Natural killer cell (primary cell): ENCODE measurements around the gene SYS1. TPM values are rescaled to one million over a fixed set of nuclear protein-coding genes. Genes with fewer than 3 reads are reported as not detected.
A peak's percentile ranks its signal among the peaks of the same experiment; 100 is the strongest.

Experiments
- ATAC-seq, 3 donors: fragments of 150-1000 bp in 2 of 3; fragments of 200-7000 bp in 1 of 3; cut with Tn5 transposase; 1 replicate in 1 of 3; 2 replicates in 2 of 3; pipeline ENCODE4 v1.10.0; 2021; ENCODE audit warnings: mild to moderate bottlenecking in 2 of 3, moderate library complexity in 2 of 3
- DNase-seq, 2 donors: peaks; one replicate each; pipeline versions ENCODE4 v3.0.0 to v3.0.0-alpha.2; 2013 to 2021; ENCODE audit warnings: mixed read lengths in 1 of 2
- H3K27ac ChIP-seq: one replicate; pipeline ENCODE4 v1.5.1; 2013; ENCODE audit warnings: mild to moderate bottlenecking, low read length
- H3K27me3 ChIP-seq: one replicate; pipeline ENCODE4 v1.6.1; 2013; ENCODE audit warnings: low read length; ENCODE audit not compliant: control insufficient read depth, insufficient read depth
- H3K36me3 ChIP-seq: one replicate; pipeline ENCODE4 v1.6.1; 2013; ENCODE audit warnings: low read length; ENCODE audit not compliant: control insufficient read depth, insufficient read depth
- H3K4me1 ChIP-seq: one replicate; pipeline ENCODE4 v1.6.1; 2013; ENCODE audit warnings: low read length; ENCODE audit not compliant: control insufficient read depth, insufficient read depth
- H3K4me3 ChIP-seq: one replicate; pipeline ENCODE4 v1.5.1; 2013; ENCODE audit warnings: low read length
- H3K9me3 ChIP-seq: one replicate; pipeline ENCODE4 v1.6.1; 2013; ENCODE audit warnings: low read length; ENCODE audit not compliant: control insufficient read depth, insufficient read depth
- H3K27ac Mint-ChIP-seq, 2 donors: one replicate each; pipeline ENCODE4 v1.8.0; 2022; ENCODE audit warnings: mild to moderate bottlenecking in 2 of 2, mixed read lengths in 2 of 2, moderate library complexity in 1 of 2
- H3K27me3 Mint-ChIP-seq, 2 donors: one replicate each; pipeline ENCODE4 v1.8.0; 2022; ENCODE audit warnings: low read depth in 2 of 2, mixed read lengths in 2 of 2
- H3K36me3 Mint-ChIP-seq: one replicate; pipeline ENCODE4 v1.8.0; 2022; ENCODE audit warnings: mixed read lengths
- H3K4me1 Mint-ChIP-seq, 2 donors: one replicate each; pipeline ENCODE4 v1.8.0; 2022; ENCODE audit warnings: mixed read lengths in 2 of 2
- H3K4me3 Mint-ChIP-seq: one replicate; pipeline ENCODE4 v1.8.0; 2022; ENCODE audit warnings: mild to moderate bottlenecking, moderate library complexity, mixed read lengths
- H3K9me3 Mint-ChIP-seq, 2 donors: one replicate each; pipeline ENCODE4 v1.8.0; 2022; ENCODE audit warnings: mixed read lengths in 2 of 2
- WGBS: methylation state at CpG from one replicate; pipeline ENCODE4 v1.1.7; 2013; ENCODE audit warnings: missing lambda C conversion rate; ENCODE audit not compliant: insufficient coverage; 5-methylcytosine and 5-hydroxymethylcytosine counted together
- intact Hi-C: fragments of 100-400 bp; cut with micrococcal nuclease; formaldehyde crosslinking; loops from one replicate; pipeline ENCODE4 v1.14.2; 2022
- total RNA-seq, 4 donors: library from RNA; stranded (reverse); fragments of 120-200 nt in 1 of 4; gene quantifications; one replicate each; pipeline versions ENCODE4 v1.2.3 to v1.2.4, GENCODE V29; 2013 to 2022
- TF ChIP-seq, protein P1 (sequence below): fragments of 200-600 bp; IDR thresholded peaks from one replicate; pipeline ENCODE4 v1.8.0; 2022; ENCODE audit warnings: antibody characterized with exemption

The SYS1 gene
- total RNA-seq, 3 donors from 2014 or later (not counting 1 experiment from before 2014, with no cell fraction given): 73.8 to 77.4 (median 74.0) TPM

DNA sequence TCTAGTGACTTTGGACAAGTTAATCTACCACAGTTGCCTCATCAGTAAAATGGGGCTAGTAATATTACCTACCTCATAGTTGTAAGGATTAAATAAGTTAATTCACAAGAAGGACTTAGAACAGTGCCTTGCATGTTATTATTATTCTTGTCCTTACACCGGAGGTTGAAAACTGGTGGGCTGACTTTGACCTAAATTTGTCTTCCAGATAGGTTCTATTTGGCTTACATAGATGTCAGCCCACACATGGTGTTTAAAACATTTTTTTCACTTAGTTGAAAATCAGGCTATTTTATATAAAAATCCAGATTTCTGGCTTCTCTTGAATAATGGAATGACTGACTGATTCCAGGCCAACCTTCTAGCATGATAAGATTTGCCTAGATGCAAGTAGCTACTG, 3.2 kb downstream of the SYS1 start:
- Mint-ChIP-seq H3K4me3 (peak overlapping the region; percentile 25), H3K4me1 (peaks cover 47 to 56% of the 10 kb centered on the region in 2 donors), H3K9me3 (no peaks in the 10 kb centered on the region), H3K27ac (no peak overlapping the region), H3K27me3 (no peaks in the 10 kb centered on the region), H3K36me3 (peaks cover 9% of the 10 kb centered on the region)
- H3K27ac ChIP-seq: no peak overlapping the region
- no peaks in the 10 kb centered on the region for H3K9me3 ChIP-seq
- peaks cover 36% of the 10 kb centered on the region for H3K4me1 ChIP-seq
- no peak for DNase-seq
- ATAC-seq: no peak
- WGBS: 100% methylated on average over 1 of the region's 1 CpG
- H3K27me3 ChIP-seq: no peaks in the 10 kb centered on the region
- intact Hi-C loops: no loop called here
- H3K4me3 ChIP-seq: no peak overlapping the region
- peaks cover 31% of the 10 kb centered on the region for H3K36me3 ChIP-seq
- TF ChIP-seq, protein P1, sequence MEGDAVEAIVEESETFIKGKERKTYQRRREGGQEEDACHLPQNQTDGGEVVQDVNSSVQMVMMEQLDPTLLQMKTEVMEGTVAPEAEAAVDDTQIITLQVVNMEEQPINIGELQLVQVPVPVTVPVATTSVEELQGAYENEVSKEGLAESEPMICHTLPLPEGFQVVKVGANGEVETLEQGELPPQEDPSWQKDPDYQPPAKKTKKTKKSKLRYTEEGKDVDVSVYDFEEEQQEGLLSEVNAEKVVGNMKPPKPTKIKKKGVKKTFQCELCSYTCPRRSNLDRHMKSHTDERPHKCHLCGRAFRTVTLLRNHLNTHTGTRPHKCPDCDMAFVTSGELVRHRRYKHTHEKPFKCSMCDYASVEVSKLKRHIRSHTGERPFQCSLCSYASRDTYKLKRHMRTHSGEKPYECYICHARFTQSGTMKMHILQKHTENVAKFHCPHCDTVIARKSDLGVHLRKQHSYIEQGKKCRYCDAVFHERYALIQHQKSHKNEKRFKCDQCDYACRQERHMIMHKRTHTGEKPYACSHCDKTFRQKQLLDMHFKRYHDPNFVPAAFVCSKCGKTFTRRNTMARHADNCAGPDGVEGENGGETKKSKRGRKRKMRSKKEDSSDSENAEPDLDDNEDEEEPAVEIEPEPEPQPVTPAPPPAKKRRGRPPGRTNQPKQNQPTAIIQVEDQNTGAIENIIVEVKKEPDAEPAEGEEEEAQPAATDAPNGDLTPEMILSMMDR: no peak

DNA sequence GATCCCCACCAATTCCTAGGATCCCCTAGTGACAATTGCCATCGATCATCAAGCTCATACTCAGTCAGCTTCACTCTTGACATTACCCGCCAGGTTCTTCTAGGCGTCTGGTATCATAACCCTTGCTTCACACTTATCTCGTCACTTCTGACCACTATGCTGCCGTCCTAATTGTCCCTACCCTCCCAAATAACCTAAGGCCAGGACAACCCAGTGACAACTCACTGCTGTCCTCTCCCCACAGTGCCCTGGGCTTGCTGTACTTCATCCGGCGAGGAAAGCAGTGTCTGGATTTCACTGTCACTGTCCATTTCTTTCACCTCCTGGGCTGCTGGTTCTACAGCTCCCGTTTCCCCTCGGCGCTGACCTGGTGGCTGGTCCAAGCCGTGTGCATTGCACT, 3.7 kb downstream of the SYS1 start:
- peaks cover 36% of the 10 kb centered on the region for H3K4me1 ChIP-seq
- 86% methylated on average over 11 of the region's 11 CpGs for WGBS
- H3K27me3 ChIP-seq: no peaks in the 10 kb centered on the region
- H3K9me3 ChIP-seq: no peaks in the 10 kb centered on the region
- no peak overlapping the region for H3K4me3 ChIP-seq
- no peaks in the 10 kb centered on the region for H3K9me3 Mint-ChIP-seq
- TF ChIP-seq, protein P1: no peak
- intact Hi-C loops: no loop called here
- peaks cover 9% of the 10 kb centered on the region for H3K36me3 Mint-ChIP-seq
- H3K4me1 Mint-ChIP-seq: peaks cover 47 to 61% of the 10 kb centered on the region in 2 donors
- ATAC-seq: no peak
- no peak overlapping the region for H3K27ac ChIP-seq
- no peak overlapping the region for H3K4me3 Mint-ChIP-seq
- peaks cover 31% of the 10 kb centered on the region for H3K36me3 ChIP-seq
- no peak for DNase-seq
- H3K27me3 Mint-ChIP-seq: no peaks in the 10 kb centered on the region
- peak overlapping the region; percentile 83 to 88 for H3K27ac Mint-ChIP-seq

DNA sequence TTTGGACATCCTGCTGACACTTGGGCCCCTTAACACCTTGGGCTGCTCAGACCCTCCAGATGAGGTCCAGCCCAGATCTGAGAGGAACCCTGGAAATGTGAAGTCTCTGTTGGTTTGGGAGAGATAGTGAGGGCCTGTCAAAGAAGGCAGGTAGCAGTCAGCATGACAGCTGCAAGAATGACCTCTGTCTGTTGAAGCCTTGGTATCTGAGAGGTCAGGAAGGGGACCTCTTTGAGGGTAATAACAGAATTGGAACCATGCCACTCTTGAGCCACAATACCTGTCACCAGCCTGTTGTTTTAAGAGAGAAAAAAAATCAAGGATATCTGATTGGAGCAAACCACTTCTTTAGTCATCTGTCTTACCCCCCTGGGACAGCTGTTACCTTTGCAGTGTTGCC, 4.2 kb downstream of the SYS1 start:
- Mint-ChIP-seq H3K4me3 (no peak overlapping the region), H3K4me1 (peaks cover 48 to 62% of the 10 kb centered on the region in 2 donors), H3K36me3 (peaks cover 9% of the 10 kb centered on the region), H3K27ac (peak overlapping the region; percentile 83 to 88), H3K9me3 (no peaks in the 10 kb centered on the region), H3K27me3 (no peaks in the 10 kb centered on the region)
- TF ChIP-seq, protein P1: no peak
- Histone ChIP-seq H3K27me3 (no peaks in the 10 kb centered on the region), H3K4me1 (peaks cover 37% of the 10 kb centered on the region), H3K4me3 (no peak overlapping the region), H3K36me3 (peaks cover 31% of the 10 kb centered on the region), H3K9me3 (no peaks in the 10 kb centered on the region), H3K27ac (no peak overlapping the region)
- DNase-seq (no peak), ATAC-seq (no peak)
- intact Hi-C loops: no loop called here

DNA sequence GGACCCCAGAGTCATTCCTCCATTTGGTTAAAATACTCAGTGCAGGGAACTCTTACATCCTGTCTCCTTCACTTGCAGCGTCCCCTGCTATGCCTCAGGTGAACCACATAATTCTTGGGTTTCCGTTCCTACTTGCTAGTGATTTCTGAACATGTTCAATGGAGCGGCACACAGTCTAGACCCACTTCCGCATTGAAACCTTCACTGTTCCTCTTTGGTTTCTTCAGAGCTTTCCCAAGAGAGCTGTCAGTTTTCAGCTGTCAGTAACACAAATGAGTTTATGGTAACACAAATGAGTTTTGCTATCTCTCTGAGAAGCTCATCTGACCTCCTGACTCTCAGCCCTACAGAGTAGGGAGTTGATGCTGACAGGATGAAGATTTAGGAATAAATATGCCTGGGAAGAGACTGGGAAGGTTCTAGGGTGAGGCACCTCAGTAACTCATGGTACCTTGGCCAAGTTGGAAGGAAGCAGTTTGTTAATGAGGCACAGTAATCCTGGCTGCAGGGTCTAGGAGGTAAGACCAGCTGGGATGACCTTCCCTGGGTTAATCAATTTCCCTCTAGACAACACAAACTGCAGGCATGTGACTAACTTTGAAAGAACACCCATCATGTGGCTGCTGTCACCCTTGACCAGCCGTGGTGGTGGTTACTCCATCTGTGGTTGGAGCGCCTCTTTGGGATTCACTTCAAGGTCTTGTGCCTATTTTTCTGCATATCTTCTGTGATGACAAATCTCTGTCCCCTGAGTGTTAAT, 5.4 kb downstream of the SYS1 start:
- H3K36me3 Mint-ChIP-seq: peaks cover 9% of the 10 kb centered on the region
- ATAC-seq (peak in 2 of 3 donors; percentile 28 to 51), DNase-seq (peak in 1 of 2 donors; percentile 72)
- H3K27me3 ChIP-seq: no peaks in the 10 kb centered on the region
- H3K4me1 Mint-ChIP-seq: peaks cover 50 to 58% of the 10 kb centered on the region in 2 donors
- peaks cover 44% of the 10 kb centered on the region for H3K4me1 ChIP-seq
- H3K9me3 Mint-ChIP-seq: no peaks in the 10 kb centered on the region
- WGBS: 29% methylated on average over 6 of the region's 6 CpGs
- H3K27me3 Mint-ChIP-seq: no peaks in the 10 kb centered on the region
- TF ChIP-seq, protein P1: no peak
- no peak overlapping the region for H3K4me3 ChIP-seq
- intact Hi-C loops: no loop called here
- H3K4me3 Mint-ChIP-seq: peak overlapping the region; percentile 67
- H3K27ac ChIP-seq: peak overlapping the region; percentile 65
- peaks cover 31% of the 10 kb centered on the region for H3K36me3 ChIP-seq
- no peaks in the 10 kb centered on the region for H3K9me3 ChIP-seq
- H3K27ac Mint-ChIP-seq: peak overlapping the region; percentile 83 to 88
